ENCODE measurements around the gene NAGA.

DNA sequence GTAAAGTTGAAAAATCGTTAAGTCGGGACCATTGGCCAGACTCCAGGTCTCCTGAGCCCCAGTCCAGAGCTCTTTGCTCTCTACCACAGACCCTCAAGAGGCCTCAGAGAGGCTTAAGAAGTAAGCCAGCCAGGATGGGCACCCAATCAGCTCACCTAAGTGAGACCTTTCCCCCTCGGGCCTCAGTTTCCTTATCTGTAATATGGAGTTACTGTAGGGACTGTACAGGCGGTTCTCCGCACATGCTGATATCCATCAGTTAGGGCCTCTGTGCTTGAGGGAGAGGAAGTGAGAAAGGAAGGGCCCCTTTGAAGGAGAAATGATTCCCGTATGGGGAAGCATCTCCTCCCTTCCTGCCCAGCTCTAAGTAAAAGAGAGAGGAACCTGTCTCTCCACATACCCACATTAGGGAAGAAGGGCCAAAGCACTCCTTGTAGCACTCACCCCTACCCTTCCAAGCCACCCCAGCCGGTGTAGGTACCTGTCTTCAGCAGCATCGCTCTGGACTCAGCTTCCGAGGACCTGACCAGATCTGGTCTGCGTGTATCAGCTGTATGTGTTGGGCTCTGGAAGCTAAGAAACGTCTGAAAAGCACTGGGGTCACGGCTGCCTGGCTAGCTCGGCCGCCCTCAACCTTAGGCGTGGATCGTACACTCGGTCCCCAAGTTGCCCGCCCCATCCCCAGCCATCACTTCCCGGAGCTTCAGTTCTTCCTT is 653 bp downstream of the NAGA start:
- TF ChIP-seq, protein P1, sequence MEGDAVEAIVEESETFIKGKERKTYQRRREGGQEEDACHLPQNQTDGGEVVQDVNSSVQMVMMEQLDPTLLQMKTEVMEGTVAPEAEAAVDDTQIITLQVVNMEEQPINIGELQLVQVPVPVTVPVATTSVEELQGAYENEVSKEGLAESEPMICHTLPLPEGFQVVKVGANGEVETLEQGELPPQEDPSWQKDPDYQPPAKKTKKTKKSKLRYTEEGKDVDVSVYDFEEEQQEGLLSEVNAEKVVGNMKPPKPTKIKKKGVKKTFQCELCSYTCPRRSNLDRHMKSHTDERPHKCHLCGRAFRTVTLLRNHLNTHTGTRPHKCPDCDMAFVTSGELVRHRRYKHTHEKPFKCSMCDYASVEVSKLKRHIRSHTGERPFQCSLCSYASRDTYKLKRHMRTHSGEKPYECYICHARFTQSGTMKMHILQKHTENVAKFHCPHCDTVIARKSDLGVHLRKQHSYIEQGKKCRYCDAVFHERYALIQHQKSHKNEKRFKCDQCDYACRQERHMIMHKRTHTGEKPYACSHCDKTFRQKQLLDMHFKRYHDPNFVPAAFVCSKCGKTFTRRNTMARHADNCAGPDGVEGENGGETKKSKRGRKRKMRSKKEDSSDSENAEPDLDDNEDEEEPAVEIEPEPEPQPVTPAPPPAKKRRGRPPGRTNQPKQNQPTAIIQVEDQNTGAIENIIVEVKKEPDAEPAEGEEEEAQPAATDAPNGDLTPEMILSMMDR (IDR thresholded peaks at IDR 0.05): no peak
- no peak for TF ChIP-seq POLR2A (IDR thresholded peaks at IDR 0.05)
